Effector memory CD4-positive, alpha-beta T cell (primary cell): ENCODE measurements around the gene GRM1.

Experiments
- DNase-seq, 3 donors: peaks; one replicate each; pipeline ENCODE4 v3.0.0-alpha.2; 2020
- H3K27ac ChIP-seq: 2 replicates; pipeline ENCODE4 v1.7.0; 2013; ENCODE audit warnings: mild to moderate bottlenecking, low read length, moderate library complexity; ENCODE audit not compliant: insufficient read depth, poor library complexity, severe bottlenecking
- H3K27me3 ChIP-seq: replicated peaks from 2 replicates; pipeline ENCODE4 v1.7.0; 2013; ENCODE audit warnings: mild to moderate bottlenecking, low read length; ENCODE audit not compliant: insufficient read depth, control insufficient read depth, poor library complexity, severe bottlenecking
- H3K36me3 ChIP-seq: 2 replicates; pipeline ENCODE4 v1.7.0; 2013; ENCODE audit warnings: mild to moderate bottlenecking, low read length, moderate library complexity; ENCODE audit not compliant: control insufficient read depth, insufficient read depth
- H3K4me1 ChIP-seq: 2 replicates; pipeline ENCODE4 v1.7.0; 2013; ENCODE audit warnings: low read length, mild to moderate bottlenecking; ENCODE audit not compliant: control insufficient read depth, insufficient read depth, poor library complexity, severe bottlenecking
- H3K4me3 ChIP-seq: 2 replicates; pipeline ENCODE4 v1.7.0; 2013; ENCODE audit warnings: low read length, low read depth, mild to moderate bottlenecking; ENCODE audit not compliant: insufficient read depth, poor library complexity, severe bottlenecking
- H3K9me3 ChIP-seq: 2 replicates; pipeline ENCODE4 v1.7.0; 2013; ENCODE audit warnings: mild to moderate bottlenecking, low read length, moderate library complexity; ENCODE audit not compliant: control insufficient read depth

GRM1 gene

GRCh38 chr6:146300521-146300920 lies 271.7 kb downstream of the GRM1 start:
- DNase-seq, result no peak
- Histone ChIP-seq H3K36me3 (no peaks in the 10 kb centered on the region), H3K27me3 (no peaks in the 10 kb centered on the region), H3K4me1 (no peaks in the 10 kb centered on the region), H3K27ac (no peak overlapping the region), H3K4me3 (no peak overlapping the region), H3K9me3 (no peaks in the 10 kb centered on the region)

- no peaks in the 10 kb centered on the region for H3K36me3 ChIP-seq
- no peaks in the 10 kb centered on the region for H3K9me3 ChIP-seq
- no peak overlapping the region for H3K27ac ChIP-seq
- H3K4me3 ChIP-seq, result no peak overlapping the region
- H3K4me1 ChIP-seq, result no peaks in the 10 kb centered on the region
- no peaks in the 10 kb centered on the region for H3K27me3 ChIP-seq
- no peak for DNase-seq
Observed at GRCh38 chr6:146301764-146302163, 272.9 kb downstream of the GRM1 start.

GRCh38 chr6:146302994-146303393 lies 274.1 kb downstream of the GRM1 start:
- Histone ChIP-seq H3K27me3 (no peaks in the 10 kb centered on the region), H3K36me3 (no peaks in the 10 kb centered on the region), H3K4me3 (no peak overlapping the region), H3K9me3 (no peaks in the 10 kb centered on the region), H3K27ac (no peak overlapping the region), H3K4me1 (no peaks in the 10 kb centered on the region)
- no peak for DNase-seq

DNA sequence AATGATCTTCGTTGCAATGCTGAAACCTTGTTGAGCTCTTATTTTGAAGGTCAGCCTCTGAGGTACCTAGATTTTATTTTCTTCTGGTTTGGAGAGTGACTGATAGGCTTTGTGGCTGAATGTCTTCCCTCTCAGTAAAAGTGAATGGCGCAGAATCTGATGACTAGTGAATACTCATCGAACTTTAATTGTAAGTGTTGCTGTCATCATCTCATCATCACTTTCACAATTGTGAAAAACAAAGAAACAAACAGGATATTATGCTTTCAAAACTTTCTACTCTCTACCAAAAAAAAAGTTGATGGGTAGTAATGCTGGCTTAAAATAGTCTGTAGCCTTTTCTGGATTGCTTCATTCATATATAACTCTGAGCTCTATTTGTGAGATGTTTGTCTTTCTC lies 275.3 kb downstream of the GRM1 start:
- no peaks in the 10 kb centered on the region for H3K36me3 ChIP-seq
- H3K4me3 ChIP-seq, result no peak overlapping the region
- no peaks in the 10 kb centered on the region for H3K4me1 ChIP-seq
- no peak overlapping the region for H3K27ac ChIP-seq
- no peaks in the 10 kb centered on the region for H3K9me3 ChIP-seq
- no peak for DNase-seq
- H3K27me3 ChIP-seq, result no peaks in the 10 kb centered on the region

- no peaks in the 10 kb centered on the region for H3K36me3 ChIP-seq
- no peak overlapping the region for H3K27ac ChIP-seq
- H3K4me1 ChIP-seq, result no peaks in the 10 kb centered on the region
- no peak for DNase-seq
- no peaks in the 10 kb centered on the region for H3K9me3 ChIP-seq
- no peak overlapping the region for H3K4me3 ChIP-seq
- H3K27me3 ChIP-seq, result no peaks in the 10 kb centered on the region
Observed at GRCh38 chr6:146305092-146305491, 276.2 kb downstream of the GRM1 start.

- Histone ChIP-seq H3K27ac (no peak overlapping the region), H3K36me3 (no peaks in the 10 kb centered on the region)
Observed at GRCh38 chr6:146305951-146306350, 277.1 kb downstream of the GRM1 start.

DNA sequence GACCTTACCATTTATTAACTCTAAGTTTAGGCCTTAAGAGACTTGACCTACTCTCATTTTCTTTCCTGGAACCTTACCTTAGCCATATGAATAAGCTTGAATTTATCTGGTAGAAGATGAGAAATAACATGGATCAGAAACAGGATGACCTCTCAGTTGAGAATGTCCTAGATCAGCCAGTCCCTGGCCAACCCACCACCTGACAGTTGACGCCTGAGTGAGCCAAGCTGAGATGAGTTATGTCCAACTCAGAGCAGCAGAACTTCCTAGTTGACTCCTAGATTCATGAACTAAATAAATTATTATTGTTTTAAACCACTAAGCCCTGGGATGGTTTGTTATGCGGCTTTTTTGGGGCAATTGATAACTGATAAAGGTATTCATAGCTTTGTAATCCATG lies 281.8 kb downstream of the GRM1 start:
- H3K36me3 ChIP-seq, result no peaks in the 10 kb centered on the region
- H3K4me3 ChIP-seq, result no peak overlapping the region
- no peak for DNase-seq
- no peaks in the 10 kb centered on the region for H3K4me1 ChIP-seq
- H3K9me3 ChIP-seq, result no peaks in the 10 kb centered on the region
- H3K27me3 ChIP-seq, result no peaks in the 10 kb centered on the region
- no peak overlapping the region for H3K27ac ChIP-seq

More at GRCh38 chr6:146305951-146306350, 277.1 kb downstream of the GRM1 start:
- H3K27me3 ChIP-seq, result no peaks in the 10 kb centered on the region
- DNase-seq, result no peak
- H3K9me3 ChIP-seq, result no peaks in the 10 kb centered on the region
- no peaks in the 10 kb centered on the region for H3K4me1 ChIP-seq
- H3K4me3 ChIP-seq, result no peak overlapping the region

GRCh38 chr6:146311079-146311478 lies 282.2 kb downstream of the GRM1 start:
- Histone ChIP-seq H3K4me1 (no peaks in the 10 kb centered on the region), H3K27me3 (no peaks in the 10 kb centered on the region), H3K9me3 (no peaks in the 10 kb centered on the region), H3K4me3 (no peak overlapping the region), H3K36me3 (no peaks in the 10 kb centered on the region), H3K27ac (no peak overlapping the region)
- no peak for DNase-seq

DNA sequence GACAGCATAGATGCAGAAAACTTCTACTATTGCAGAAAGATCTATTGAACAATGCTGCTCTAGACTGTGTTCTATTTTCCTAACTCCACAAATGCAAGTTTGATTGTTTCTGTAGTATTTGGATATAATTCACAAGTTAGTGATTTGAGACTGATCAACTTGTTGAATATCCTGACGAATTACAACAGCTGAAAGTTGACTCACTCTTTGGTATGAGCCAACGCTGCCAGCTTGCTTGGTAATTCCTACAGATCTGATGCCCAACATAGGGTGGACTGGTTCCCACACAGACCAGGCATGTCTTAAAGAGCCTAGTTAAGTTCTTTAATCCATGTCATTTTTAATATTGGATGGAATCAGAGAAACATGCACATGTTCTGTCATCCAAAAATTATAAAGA lies 283.7 kb downstream of the GRM1 start:
- Histone ChIP-seq H3K36me3 (no peaks in the 10 kb centered on the region), H3K4me1 (no peaks in the 10 kb centered on the region), H3K9me3 (no peaks in the 10 kb centered on the region), H3K27ac (no peak overlapping the region), H3K4me3 (no peak overlapping the region), H3K27me3 (no peaks in the 10 kb centered on the region)
- DNase-seq, result no peak

DNA sequence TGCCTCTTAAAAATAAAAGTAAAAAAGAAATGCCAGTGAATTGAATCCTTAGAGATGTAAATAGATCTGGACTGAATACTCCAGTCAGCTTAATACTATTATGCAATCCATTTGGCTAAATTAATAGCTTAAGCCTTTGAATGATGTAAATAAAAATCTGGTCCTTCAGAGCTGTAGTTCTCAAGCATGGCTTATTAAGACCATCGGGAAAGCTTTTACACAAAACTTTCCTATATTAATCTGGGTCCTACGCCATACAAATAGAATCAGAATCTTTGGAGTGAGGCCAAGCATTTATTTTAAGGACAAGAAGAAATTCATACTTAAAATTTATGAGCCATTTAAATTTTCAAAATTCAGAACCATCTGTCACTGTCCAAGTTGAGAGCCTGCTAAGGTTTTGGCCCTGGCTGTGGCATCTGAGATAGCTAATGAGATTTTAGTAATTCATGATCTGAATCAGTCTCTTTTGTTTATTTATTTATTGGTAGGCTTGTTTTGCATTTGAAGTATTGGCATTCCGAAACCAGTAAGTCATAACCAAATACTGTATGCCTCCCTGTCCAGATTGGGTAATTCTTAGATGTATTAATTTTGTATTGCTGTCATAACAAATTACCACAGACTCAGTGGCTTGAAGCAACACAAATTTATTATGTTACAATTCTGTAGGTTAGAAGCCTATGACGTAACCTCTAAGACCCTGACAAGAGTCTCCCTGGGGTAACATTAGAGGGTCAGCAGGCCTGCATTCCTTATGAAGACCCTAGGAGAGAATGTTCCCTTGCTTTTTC lies 286.7 kb downstream of the GRM1 start:
- no peaks in the 10 kb centered on the region for H3K36me3 ChIP-seq
- H3K27ac ChIP-seq, result no peak overlapping the region
- H3K9me3 ChIP-seq, result no peaks in the 10 kb centered on the region
- H3K4me3 ChIP-seq, result no peak overlapping the region
- no peak for DNase-seq
- no peaks in the 10 kb centered on the region for H3K27me3 ChIP-seq
- no peaks in the 10 kb centered on the region for H3K4me1 ChIP-seq
